Activated CD4-positive, alpha-beta T cell treated with anti-CD3 and anti-CD28 coated beads, Interleukin-2, amount 50 U/mL, for 4 hours (primary cell): ENCODE results near the gene CYTIP.

Source experiments
- DNase-seq, 2 experiments: peaks; one replicate each; pipeline ENCODE4 v3.0.0-alpha.2; 2020

CYTIP gene

GRCh38 chr2:157443795-157444640 is at the start of gene CYTIP:
Gene CYTIP (minus strand): TSS chr2:157444089. CDS start chr2:157444020, 69 bp downstream.
- DNase-seq, result peak; percentile 38 to 43

- DNase-seq, result peak; percentile 71 to 73
These were observed 48.4 kb upstream of the CYTIP start for GRCh38 chr2:157492189-157492773.

- DNase-seq, result no peak
These were observed 46.1 kb upstream of the CYTIP start for GRCh38 chr2:157489983-157490382.

- no peak for DNase-seq
These were observed 45.0 kb upstream of the CYTIP start for GRCh38 chr2:157488877-157489276.

- DNase-seq, result no peak
These were observed 43.9 kb upstream of the CYTIP start for GRCh38 chr2:157487747-157488146.

- DNase-seq, result no peak
These were observed 43.4 kb upstream of the CYTIP start for GRCh38 chr2:157487271-157487610.

- no peak for DNase-seq
These were observed 42.8 kb upstream of the CYTIP start for GRCh38 chr2:157486596-157487270.

GRCh38 chr2:157480182-157480961 is 36.5 kb upstream of the CYTIP start:
- no peak for DNase-seq

GRCh38 chr2:157479081-157480027 is 35.5 kb upstream of the CYTIP start:
- no peak for DNase-seq

GRCh38 chr2:157477919-157478318 is 34.0 kb upstream of the CYTIP start:
- DNase-seq, result no peak

- DNase-seq, result no peak
These were observed 33.2 kb upstream of the CYTIP start for GRCh38 chr2:157476953-157477709.

- DNase-seq, result no peak
These were observed 32.0 kb upstream of the CYTIP start for GRCh38 chr2:157475722-157476390.

GRCh38 chr2:157473581-157473980 is 29.7 kb upstream of the CYTIP start:
- no peak for DNase-seq

GRCh38 chr2:157471078-157471477 is 27.2 kb upstream of the CYTIP start:
- no peak for DNase-seq

- DNase-seq, result no peak
These were observed 26.4 kb upstream of the CYTIP start for GRCh38 chr2:157470321-157470720.

GRCh38 chr2:157469726-157470125 is 25.8 kb upstream of the CYTIP start:
- DNase-seq, result no peak

GRCh38 chr2:157468931-157469708 is 25.2 kb upstream of the CYTIP start:
- no peak for DNase-seq

GRCh38 chr2:157466764-157467163 is 22.9 kb upstream of the CYTIP start:
- peak in 1 of 2 experiments; percentile 20 for DNase-seq

GRCh38 chr2:157465554-157465953 is 21.7 kb upstream of the CYTIP start:
- no peak for DNase-seq

GRCh38 chr2:157463002-157463401 is 19.1 kb upstream of the CYTIP start:
- no peak for DNase-seq
